Measurements from ENCODE around the gene NPTX1. TPM values are rescaled to one million over a fixed set of nuclear protein-coding genes. Genes with fewer than 3 reads are reported as not detected.

NPTX1 gene
- total RNA-seq, 2 experiments from 2014 or later, result 8.0 to 9.3 TPM

DNA sequence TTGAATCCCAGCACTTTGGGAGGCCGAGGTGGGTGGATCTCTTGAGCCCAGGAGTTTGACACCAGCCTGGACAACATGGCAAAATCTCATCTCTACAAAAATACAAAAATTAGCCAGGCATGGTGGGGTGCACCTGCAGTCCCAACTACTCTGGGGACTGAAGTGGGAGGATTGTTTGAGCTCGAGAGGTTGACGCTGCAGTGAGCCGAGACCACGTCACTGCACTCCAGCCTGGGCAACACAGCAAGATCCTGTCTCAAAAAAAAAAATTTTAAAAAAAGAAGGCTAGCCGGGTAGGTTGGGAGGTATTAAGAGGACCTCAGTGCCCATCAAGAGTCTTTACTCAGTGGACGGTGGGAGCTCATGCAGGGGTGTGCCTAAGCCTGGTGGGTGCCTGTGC, 3.8 kb upstream of the NPTX1 start:
- ATAC-seq, result no peak
- Mint-ChIP-seq H3K4me1 (peaks cover 5% of the 10 kb centered on the region), H3K27me3 (peaks cover 54% of the 10 kb centered on the region), H3K4me3 (no peak overlapping the region), H3K9me3 (ENCODE audit: low read depth) (no peaks in the 10 kb centered on the region), H3K27ac (no peak overlapping the region), H3K36me3 (no peaks in the 10 kb centered on the region)
- DNase-seq, result no peak
- CTCF ChIA-PET, result no interaction called here

DNA sequence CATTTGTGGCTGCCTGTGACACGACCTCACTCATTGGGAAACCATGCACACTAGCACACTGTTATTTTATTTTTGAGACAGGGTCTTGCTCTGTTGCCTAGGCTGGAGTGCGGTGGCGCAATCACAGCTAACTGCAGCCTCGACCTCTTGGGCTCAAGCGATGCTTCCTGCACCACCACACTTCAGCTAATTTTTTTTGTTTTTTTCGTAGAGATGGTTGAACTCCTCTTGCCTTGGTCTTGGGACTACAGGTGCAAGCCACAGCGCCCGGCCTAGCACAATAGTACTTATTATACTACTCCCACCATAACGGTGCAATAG, 2.8 kb upstream of the NPTX1 start:
- peaks cover 65% of the 10 kb centered on the region for H3K27me3 Mint-ChIP-seq
- ATAC-seq (no peak), DNase-seq (no peak)
- H3K36me3 Mint-ChIP-seq, result no peaks in the 10 kb centered on the region
- CTCF ChIA-PET, result no interaction called here
- H3K9me3 Mint-ChIP-seq (ENCODE audit: low read depth), result no peaks in the 10 kb centered on the region
- peaks cover 13% of the 10 kb centered on the region for H3K4me1 Mint-ChIP-seq
- H3K27ac Mint-ChIP-seq, result peak overlapping the region; percentile 46
- no peak overlapping the region for H3K4me3 Mint-ChIP-seq

DNA sequence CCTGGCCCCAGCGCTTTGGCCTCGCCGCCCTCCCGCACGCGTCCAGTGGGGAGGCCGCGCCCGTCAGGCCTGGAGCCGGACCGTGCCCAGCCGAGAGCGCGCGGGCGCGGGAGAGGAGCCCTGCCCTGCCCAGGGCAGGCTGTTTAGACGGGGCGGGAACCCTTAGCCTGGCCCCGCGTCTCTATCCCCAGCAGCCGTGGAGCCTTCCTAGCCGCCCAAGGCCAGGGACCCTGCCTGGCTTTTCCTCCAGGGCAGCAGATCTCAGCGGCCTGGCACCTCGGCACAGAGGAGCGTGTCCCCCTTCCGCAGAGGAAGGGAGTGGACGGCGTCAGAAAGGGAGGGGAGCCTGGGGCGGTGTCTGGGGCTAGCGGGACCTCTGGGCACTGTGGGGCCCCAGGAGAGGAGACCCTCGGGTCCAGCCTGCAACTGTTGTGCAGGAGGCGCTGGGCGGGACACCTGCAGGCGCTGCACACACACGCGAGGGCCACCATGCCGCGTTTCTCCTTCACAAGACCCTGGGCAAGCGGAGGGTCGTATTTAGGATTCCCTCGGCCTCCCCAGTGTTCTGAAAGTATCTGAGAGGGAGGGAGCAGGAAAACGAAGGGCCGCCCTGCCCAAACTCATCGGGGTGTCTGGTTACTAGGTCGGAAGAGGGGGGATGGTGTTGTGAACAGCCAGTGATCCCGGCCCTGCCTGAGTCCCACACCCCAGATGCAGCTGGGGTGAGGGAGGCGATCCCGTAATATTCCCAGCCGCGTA, 2.3 kb upstream of the NPTX1 start:
- no peak for ATAC-seq

DNA sequence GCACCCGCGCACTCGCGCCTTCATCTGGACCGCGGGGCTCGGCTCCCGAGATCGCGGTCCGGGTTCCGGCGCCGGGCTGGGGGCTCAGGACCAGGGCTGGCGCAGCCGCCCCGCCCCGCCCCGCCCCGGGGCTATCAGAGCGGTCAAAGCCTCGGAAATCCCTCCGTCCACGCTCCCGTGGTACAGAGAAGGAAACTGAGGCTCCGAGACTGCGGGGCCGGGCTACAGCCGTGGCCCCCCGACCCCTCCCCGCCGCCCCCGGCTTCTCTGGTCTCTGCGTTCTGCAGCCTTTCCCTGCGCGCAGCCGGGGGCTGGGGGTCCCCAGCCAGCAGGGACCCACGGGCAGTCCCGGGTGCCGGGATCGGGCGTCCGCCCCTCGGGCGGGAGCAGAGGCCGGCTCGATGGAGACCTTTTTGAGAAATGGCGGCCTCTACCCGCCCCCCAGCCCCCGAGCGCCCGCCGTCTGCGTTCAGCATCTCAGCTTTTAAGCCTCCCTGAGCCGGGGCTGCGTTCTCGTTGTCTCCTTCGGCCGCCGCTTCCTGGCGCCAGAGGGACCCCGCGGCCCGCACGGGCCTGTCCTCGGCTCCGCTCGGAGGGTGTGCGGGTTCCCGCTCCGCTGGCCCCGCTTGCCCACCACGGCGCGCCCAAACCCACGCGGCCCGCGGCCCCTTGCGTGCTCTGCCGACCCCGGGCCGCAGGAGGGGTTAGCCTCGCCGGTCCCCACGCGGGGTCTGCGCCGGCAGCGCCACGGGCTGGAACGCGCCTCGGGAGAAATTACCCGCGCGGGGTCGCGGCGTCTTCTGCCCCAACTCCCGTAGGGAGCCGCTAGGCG, 1.5 kb upstream of the NPTX1 start:
- ATAC-seq (peak; percentile 52), DNase-seq (peak; percentile 55)
- Mint-ChIP-seq H3K9me3 (ENCODE audit: low read depth) (no peaks in the 10 kb centered on the region), H3K4me3 (no peak overlapping the region), H3K4me1 (peaks cover 13% of the 10 kb centered on the region), H3K27ac (no peak overlapping the region), H3K27me3 (peaks cover 70% of the 10 kb centered on the region), H3K36me3 (no peaks in the 10 kb centered on the region)
- CTCF ChIA-PET, result interaction anchor here (0.7 to 1.8 kb wide), 6 partner anchors 51 to 511 kb away, joined by 3 to 7 read pairs (median 4); no protein-coding TSS in a partner anchor

More for the DNA sequence above, 2.3 kb upstream of the NPTX1 start:
- no peak overlapping the region for H3K4me3 Mint-ChIP-seq
- CTCF ChIA-PET, result interaction anchor here (0.7 to 1.8 kb wide), 3 partner anchors 52 to 385 kb away, joined by 3 to 7 read pairs (median 5); no protein-coding TSS in a partner anchor
- H3K27me3 Mint-ChIP-seq, result peaks cover 68% of the 10 kb centered on the region
- H3K9me3 Mint-ChIP-seq (ENCODE audit: low read depth), result no peaks in the 10 kb centered on the region
- no peak overlapping the region for H3K27ac Mint-ChIP-seq
- no peak for DNase-seq
- peaks cover 13% of the 10 kb centered on the region for H3K4me1 Mint-ChIP-seq
- no peaks in the 10 kb centered on the region for H3K36me3 Mint-ChIP-seq

DNA sequence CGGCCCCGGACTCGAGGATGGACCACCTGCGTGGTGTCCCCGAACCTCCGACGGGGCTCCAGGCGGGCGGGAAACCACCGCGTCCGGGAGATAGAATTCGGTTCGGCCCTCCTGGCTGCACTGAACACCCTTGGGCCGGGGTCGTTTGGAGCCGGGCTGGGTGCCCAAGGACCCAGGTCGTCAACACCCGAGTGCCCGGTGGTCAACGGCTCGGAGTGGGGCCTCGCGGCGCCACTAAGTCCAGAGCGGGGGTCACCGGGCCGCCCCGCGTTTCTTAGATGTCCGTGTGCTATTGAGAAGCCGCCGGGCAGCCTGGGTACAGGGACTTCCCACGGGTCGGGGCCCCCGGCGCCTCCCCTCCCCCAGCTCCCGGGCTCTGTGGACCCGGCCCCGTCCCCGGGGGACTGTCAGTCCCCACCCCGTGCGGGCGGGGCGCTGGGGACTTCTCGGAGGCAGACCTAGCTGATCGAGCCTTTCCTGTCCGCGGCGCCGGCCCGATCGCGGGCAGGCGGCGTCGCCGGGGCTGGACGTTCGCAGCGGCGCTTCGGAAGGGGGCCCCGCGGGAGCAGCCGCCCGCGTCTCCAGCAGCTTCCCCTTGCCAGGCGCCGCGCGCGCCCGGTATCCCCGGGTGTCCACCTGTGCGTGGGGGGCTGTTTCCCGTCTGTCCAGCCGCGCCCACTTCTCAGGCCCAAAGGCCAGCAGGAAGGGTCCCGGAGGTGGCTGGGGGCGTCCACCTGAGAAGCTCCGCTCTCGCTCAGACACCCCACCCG, 655 bp upstream of the NPTX1 start:
- ATAC-seq (no peak), DNase-seq (no peak)
- Mint-ChIP-seq H3K27me3 (peaks cover 68% of the 10 kb centered on the region), H3K36me3 (no peaks in the 10 kb centered on the region), H3K4me3 (no peak overlapping the region), H3K9me3 (ENCODE audit: low read depth) (no peaks in the 10 kb centered on the region), H3K4me1 (peaks cover 15% of the 10 kb centered on the region), H3K27ac (no peak overlapping the region)
- CTCF ChIA-PET, result interaction anchor here (0.7 to 1.8 kb wide), 5 partner anchors 50 to 512 kb away, joined by 3 to 7 read pairs (median 5); no protein-coding TSS in a partner anchor

DNA sequence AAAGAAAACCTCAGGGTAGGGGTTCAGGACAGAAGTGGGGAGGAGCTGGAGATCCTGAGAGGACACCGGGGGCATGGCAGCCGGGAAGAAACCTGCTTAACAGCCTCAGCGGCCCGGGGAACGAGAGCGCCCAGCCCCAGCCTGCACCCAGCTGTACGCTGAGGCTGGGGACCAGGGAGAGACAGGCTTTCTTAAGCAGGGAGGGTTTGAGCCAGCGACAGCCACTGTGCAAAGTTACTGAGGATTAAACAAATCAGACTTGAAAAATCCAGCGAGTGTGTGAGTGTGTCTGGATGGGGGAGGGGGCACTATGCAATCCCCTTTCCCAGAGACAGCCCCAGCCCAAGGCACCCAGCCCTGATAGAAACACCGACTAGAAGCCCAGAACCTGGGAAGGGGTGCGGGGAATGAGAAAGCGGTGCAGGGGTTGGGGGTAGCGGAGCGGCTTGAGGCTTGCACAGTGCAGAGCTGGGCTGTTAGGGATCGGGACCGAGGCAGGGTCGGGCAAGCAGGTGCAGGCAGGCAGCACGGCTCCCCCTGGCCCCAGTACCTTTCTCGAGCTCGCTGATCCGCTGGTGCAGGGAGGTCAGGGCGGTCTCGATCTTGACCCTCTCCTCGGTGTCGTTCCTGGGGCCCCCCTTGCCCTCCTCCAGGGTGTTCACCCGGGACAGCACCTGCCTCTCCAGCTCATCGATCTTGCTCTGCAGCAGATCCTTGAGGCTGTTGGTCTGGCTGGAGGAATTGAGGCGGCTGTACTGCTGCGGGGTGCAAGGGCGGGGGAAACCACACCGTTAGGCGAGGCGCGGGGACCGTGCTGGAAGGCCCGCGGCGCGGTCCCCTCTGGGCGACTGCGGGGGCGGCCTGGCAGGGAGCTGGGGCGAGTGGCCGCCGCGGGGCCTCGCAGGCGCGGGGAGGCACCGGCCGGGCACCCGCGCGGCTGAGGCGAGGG, 1.2 kb downstream of the NPTX1 start:
- DNase-seq, result no peak
- CTCF ChIA-PET, result interaction anchor here (0.7 to 1.4 kb wide), 6 partner anchors 17 to 434 kb away, joined by 3 to 5 read pairs (median 4); no protein-coding TSS in a partner anchor
- H3K4me3 Mint-ChIP-seq, result peak overlapping the region; percentile 52
- no peaks in the 10 kb centered on the region for H3K36me3 Mint-ChIP-seq
- ATAC-seq, result peak; percentile 17
- H3K9me3 Mint-ChIP-seq (ENCODE audit: low read depth), result no peaks in the 10 kb centered on the region
- no peak overlapping the region for H3K27ac Mint-ChIP-seq
- peaks cover 18% of the 10 kb centered on the region for H3K4me1 Mint-ChIP-seq
- H3K27me3 Mint-ChIP-seq, result peaks cover 68% of the 10 kb centered on the region

DNA sequence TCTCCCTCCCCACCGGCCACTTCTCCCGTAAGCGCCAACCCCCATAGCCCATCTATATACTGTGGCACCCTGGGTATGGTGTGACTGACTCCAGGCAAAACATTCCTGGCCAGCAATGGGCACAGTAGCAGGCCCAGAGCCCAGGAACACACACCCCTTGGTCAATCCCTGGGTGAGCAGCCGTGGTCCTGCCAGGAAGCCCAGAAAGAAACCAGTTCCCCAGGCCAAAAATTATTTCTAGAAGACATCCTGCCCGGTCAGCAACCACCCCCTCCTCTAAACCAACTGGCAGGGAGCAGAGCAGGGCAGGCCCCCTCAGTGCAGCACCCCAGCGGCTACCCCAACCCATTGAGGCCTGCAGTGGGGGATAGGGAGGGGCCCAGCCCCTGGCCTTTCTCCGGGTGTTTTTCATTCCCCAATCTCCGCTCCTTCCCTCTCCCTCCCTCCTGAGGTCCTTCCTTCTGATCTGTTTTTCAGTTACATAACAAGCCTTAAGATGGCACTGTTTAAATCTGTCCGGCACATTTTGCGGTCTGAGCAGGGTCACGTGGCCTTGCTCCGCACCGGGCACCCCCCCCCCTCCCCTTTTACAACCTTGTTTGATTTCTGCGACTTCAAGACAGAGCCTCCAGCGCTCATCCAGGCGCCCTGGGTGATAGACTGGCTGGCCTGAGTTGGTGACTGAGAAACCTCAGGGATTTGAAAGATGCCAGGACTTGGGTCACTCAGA, 2.0 kb downstream of the NPTX1 start:
- Mint-ChIP-seq H3K36me3 (no peaks in the 10 kb centered on the region), H3K27me3 (peaks cover 64% of the 10 kb centered on the region), H3K4me3 (peak overlapping the region; percentile 52), H3K27ac (no peak overlapping the region), H3K4me1 (peaks cover 18% of the 10 kb centered on the region), H3K9me3 (ENCODE audit: low read depth) (no peaks in the 10 kb centered on the region)
- no peak for DNase-seq
- no peak for ATAC-seq
- CTCF ChIA-PET, result interaction anchor here (0.7 to 1.4 kb wide), 4 partner anchors 16 to 435 kb away, joined by 3 to 4 read pairs (median 3); no protein-coding TSS in a partner anchor

DNA sequence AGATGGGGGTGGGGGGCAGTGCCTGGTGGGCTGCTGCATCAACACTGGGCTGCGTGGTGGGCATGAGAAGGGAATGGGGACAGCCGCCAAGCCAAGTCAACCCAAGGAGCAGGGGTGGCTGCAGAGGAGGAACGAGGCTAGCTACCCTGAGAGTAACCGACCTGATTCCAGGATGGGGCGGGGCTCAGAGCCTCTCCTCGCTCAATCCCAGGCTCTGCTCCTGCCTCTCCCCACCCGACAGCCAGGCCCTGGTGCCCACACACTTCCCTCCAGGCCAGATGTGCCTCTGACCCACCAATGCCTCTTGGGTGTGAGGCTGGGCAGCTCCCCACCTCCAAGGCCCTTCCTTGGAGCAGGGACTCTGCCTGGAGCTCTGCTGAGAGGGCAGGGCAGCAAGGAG, 2.7 kb downstream of the NPTX1 start:
- ATAC-seq (no peak), DNase-seq (no peak)
- no peak overlapping the region for H3K4me3 Mint-ChIP-seq
- no peaks in the 10 kb centered on the region for H3K36me3 Mint-ChIP-seq
- CTCF ChIA-PET, result interaction anchor here (0.9 to 1.2 kb wide), 2 partner anchors 47 to 426 kb away, joined by 3 to 4 read pairs; no protein-coding TSS in a partner anchor
- H3K27ac Mint-ChIP-seq, result no peak overlapping the region
- peaks cover 64% of the 10 kb centered on the region for H3K27me3 Mint-ChIP-seq
- no peaks in the 10 kb centered on the region for H3K9me3 Mint-ChIP-seq (ENCODE audit: low read depth)
- H3K4me1 Mint-ChIP-seq, result peaks cover 14% of the 10 kb centered on the region

DNA sequence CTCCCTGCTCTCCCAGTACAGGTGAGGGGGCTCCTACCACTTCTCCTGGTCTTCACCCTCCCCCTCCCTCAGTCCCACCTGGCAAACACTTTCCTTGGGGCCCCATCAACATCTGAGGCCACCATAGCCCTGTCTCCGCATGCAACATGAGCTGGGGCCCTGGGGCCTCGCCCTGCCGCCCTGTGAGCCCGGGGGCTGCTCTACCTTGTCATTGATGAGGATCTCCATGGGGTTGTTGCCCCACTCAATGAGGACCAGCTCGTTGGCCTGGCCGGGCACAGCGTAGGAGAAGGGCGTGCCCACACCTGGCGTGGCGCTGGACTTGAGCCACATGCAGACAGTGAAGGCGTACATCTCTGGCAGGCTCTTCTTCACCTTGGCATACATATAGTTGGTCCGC, 3.4 kb downstream of the NPTX1 start:
- peaks cover 14% of the 10 kb centered on the region for H3K4me1 Mint-ChIP-seq
- H3K27me3 Mint-ChIP-seq, result peaks cover 69% of the 10 kb centered on the region
- no peak overlapping the region for H3K4me3 Mint-ChIP-seq
- H3K27ac Mint-ChIP-seq, result no peak overlapping the region
- H3K9me3 Mint-ChIP-seq (ENCODE audit: low read depth), result no peaks in the 10 kb centered on the region
- DNase-seq, result no peak
- H3K36me3 Mint-ChIP-seq, result no peaks in the 10 kb centered on the region
- no peak for ATAC-seq
- CTCF ChIA-PET, result interaction anchor here (0.9 to 1.1 kb wide), 2 partner anchors 46 to 426 kb away, joined by 3 to 4 read pairs; no protein-coding TSS in a partner anchor

DNA sequence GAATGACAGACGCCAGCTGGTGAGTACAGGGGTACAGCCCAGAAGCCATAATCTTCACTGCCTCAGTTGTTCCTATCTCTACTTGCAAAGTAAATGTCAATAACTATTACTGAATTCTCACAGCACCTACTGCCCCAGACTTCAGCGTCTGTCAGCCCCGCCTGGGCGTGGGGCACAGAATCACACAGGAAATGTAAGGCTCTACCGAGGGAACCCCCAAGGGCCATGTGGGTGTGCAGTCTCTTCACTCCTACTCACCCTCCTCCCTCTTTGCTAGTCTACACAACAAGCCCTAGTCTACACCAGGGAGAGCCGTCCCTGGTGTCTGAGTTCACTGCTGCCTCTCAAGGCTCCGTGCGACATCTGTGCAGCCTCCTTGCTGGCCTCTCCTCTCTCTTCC, 4.5 kb downstream of the NPTX1 start:
- no peak for DNase-seq
- Mint-ChIP-seq H3K4me3 (no peak overlapping the region), H3K4me1 (peaks cover 14% of the 10 kb centered on the region), H3K36me3 (no peaks in the 10 kb centered on the region), H3K9me3 (ENCODE audit: low read depth) (no peaks in the 10 kb centered on the region), H3K27me3 (peaks cover 79% of the 10 kb centered on the region), H3K27ac (no peak overlapping the region)
- CTCF ChIA-PET, result interaction anchor here (0.7 kb wide), 1 partner anchor 45 kb away, joined by 3 read pairs; no protein-coding TSS in a partner anchor
- ATAC-seq, result no peak

DNA sequence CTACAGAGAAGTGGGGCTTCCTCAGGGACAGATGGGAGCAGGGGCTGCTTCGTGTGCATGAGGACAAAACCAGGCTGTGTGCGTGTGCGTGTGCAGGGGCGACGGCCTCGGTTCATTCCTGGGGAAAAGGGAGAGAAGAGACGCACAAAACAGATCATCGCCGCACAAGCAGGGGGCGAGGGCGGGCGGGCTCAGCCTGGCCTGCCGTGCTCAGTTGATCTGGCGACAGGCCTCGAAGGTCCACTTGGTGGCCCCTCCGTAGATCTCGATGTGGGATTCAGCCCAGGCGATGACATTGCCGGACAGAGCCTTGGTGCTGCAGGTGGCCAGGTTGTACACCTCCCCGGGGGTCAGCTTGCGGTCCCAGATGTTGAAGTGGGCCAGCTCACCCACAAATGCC, 5.8 kb downstream of the NPTX1 start:
- DNase-seq (no peak), ATAC-seq (no peak)
- Mint-ChIP-seq H3K4me3 (no peak overlapping the region), H3K4me1 (peaks cover 14% of the 10 kb centered on the region), H3K27me3 (peaks cover 88% of the 10 kb centered on the region), H3K36me3 (no peaks in the 10 kb centered on the region), H3K27ac (no peak overlapping the region), H3K9me3 (ENCODE audit: low read depth) (no peaks in the 10 kb centered on the region)
- CTCF ChIA-PET, result no interaction called here

DNA sequence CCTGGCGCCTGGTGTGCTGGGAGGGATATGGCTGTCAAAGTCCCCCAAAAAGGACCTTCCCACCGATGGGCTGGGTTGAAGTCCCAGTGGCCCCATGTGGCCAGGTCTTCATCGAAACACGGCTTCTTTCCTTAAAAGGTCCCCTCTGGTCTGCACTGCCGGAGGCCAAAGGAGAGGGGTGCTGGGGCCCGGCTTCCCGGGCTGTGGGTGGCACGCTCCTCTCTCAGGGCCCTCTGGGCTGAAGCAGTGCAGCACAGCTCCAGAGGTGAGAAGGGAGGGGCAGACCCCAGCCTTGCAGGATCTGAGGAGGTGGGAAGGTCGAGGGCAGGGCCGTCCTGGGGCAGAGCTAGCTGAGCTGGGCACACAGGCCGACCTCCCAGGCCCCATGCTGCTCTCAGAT, 6.7 kb downstream of the NPTX1 start:
- Mint-ChIP-seq H3K27ac (no peak overlapping the region), H3K27me3 (peaks cover 79% of the 10 kb centered on the region), H3K4me3 (no peak overlapping the region), H3K9me3 (ENCODE audit: low read depth) (no peaks in the 10 kb centered on the region), H3K36me3 (no peaks in the 10 kb centered on the region), H3K4me1 (peaks cover 8% of the 10 kb centered on the region)
- DNase-seq (no peak), ATAC-seq (no peak)
- CTCF ChIA-PET, result interaction anchor here (1.3 to 2.0 kb wide), 2 partner anchors 15 to 43 kb away, joined by 3 to 4 read pairs; no protein-coding TSS in a partner anchor

All from activated CD8-positive, alpha-beta memory T cell treated with anti-CD3 and anti-CD28 coated beads, Interleukin-2, amount 10 ng/mL, durations not matched to agents 7 days and 5 days (primary cell).